Liver (tissue), 9 donors: ENCODE measurements around the gene TRIM71. TPM values are rescaled to one million over a fixed set of nuclear protein-coding genes. Genes with fewer than 3 reads are reported as not detected.

ENCODE experiments used
- DNase-seq: peaks from one replicate; pipeline ENCODE4 v3.0.0-alpha.2; 2017; ENCODE audit warnings: low spot score
- H3K27ac ChIP-seq, 2 donors: one replicate each; pipeline ENCODE4 v1.7.0; 2013; ENCODE audit warnings: inconsistent platforms in 2 of 2, low read length in 2 of 2, control low read depth in 1 of 2, low read depth in 1 of 2, mild to moderate bottlenecking in 1 of 2
- H3K27me3 ChIP-seq, 4 donors: one replicate each; pipeline versions ENCODE4 v1.6.1 to v1.7.0; 2013; ENCODE audit warnings: low read length in 3 of 4, inconsistent platforms in 1 of 4, mild to moderate bottlenecking in 1 of 4, moderate library complexity in 1 of 4; ENCODE audit not compliant: control insufficient read depth in 4 of 4, insufficient read depth in 4 of 4
- H3K36me3 ChIP-seq, 4 donors: one replicate each; pipeline versions ENCODE4 v1.6.1 to v1.7.0; 2013; ENCODE audit warnings: low read length in 3 of 4, mild to moderate bottlenecking in 3 of 4, low read depth in 1 of 4, moderate library complexity in 1 of 4; ENCODE audit not compliant: control insufficient read depth in 4 of 4, insufficient read depth in 3 of 4
- H3K4me1 ChIP-seq, 4 donors: one replicate each; pipeline versions ENCODE4 v1.6.1 to v1.7.0; 2013; ENCODE audit warnings: low read length in 3 of 4, mild to moderate bottlenecking in 3 of 4, moderate library complexity in 1 of 4; ENCODE audit not compliant: control insufficient read depth in 4 of 4, insufficient read depth in 4 of 4
- H3K4me3 ChIP-seq, 3 donors: one replicate each; pipeline versions ENCODE4 v1.6.1 to v1.7.0; 2013; ENCODE audit warnings: low read length in 3 of 3, control low read depth in 1 of 3, low read depth in 1 of 3, mild to moderate bottlenecking in 1 of 3
- H3K9ac ChIP-seq, 2 donors: one replicate each; pipeline ENCODE4 v1.7.0; 2013; ENCODE audit warnings: low read length in 2 of 2, mild to moderate bottlenecking in 2 of 2, moderate library complexity in 2 of 2, control low read depth in 1 of 2, low read depth in 1 of 2
- H3K9me3 ChIP-seq, 4 donors: one replicate each; pipeline versions ENCODE4 v1.6.1 to v1.7.0; 2013; ENCODE audit warnings: low read length in 3 of 4; ENCODE audit not compliant: control insufficient read depth in 4 of 4
- ATF3 ChIP-seq: IDR thresholded peaks from 2 replicates; pipeline ENCODE4 v1.6.1; 2016; ENCODE audit warnings: antibody characterized with exemption
- EGR1 ChIP-seq, 2 donors: IDR thresholded peaks; 2 replicates each; pipeline ENCODE4 v1.6.1; 2016 to 2018; ENCODE audit warnings: antibody characterized with exemption in 2 of 2, low read depth in 2 of 2
- FOXA1 ChIP-seq: IDR thresholded peaks from 2 replicates; pipeline ENCODE4 v1.6.1; 2016; ENCODE audit warnings: antibody characterized with exemption
- FOXA2 ChIP-seq: IDR thresholded peaks from 2 replicates; pipeline ENCODE4 v1.6.1; 2016; ENCODE audit warnings: antibody characterized with exemption
- GABPA ChIP-seq, 2 donors: IDR thresholded peaks in 1 of 2; conservative IDR thresholded peaks in 1 of 2; 2 replicates each; pipeline ENCODE4 v1.6.1; 2016; ENCODE audit warnings: antibody characterized with exemption in 2 of 2, mild to moderate bottlenecking in 1 of 2, moderate library complexity in 1 of 2
- HNF4A ChIP-seq, 2 donors: conservative IDR thresholded peaks; 2 replicates each; pipeline ENCODE4 v1.6.1; 2016; ENCODE audit warnings: antibody characterized with exemption in 2 of 2, mild to moderate bottlenecking in 2 of 2
- HNF4G ChIP-seq: IDR thresholded peaks from 2 replicates; pipeline ENCODE4 v1.6.1; 2016; ENCODE audit warnings: antibody characterized with exemption
- JUND ChIP-seq, 2 donors: IDR thresholded peaks; 2 replicates each; pipeline ENCODE4 v1.6.1; 2016; ENCODE audit warnings: antibody characterized with exemption in 2 of 2
- MAX ChIP-seq: IDR thresholded peaks from 2 replicates; pipeline ENCODE4 v1.6.1; 2016; ENCODE audit warnings: antibody characterized with exemption
- NR2F2 ChIP-seq: IDR thresholded peaks from 2 replicates; pipeline ENCODE4 v1.6.1; 2016; ENCODE audit warnings: antibody characterized with exemption
- RAD21 ChIP-seq, 2 donors: IDR thresholded peaks; 2 replicates each; pipeline ENCODE4 v1.6.1; 2016; ENCODE audit warnings: antibody characterized with exemption in 2 of 2, mild to moderate bottlenecking in 2 of 2
- REST ChIP-seq: IDR thresholded peaks from 2 replicates; pipeline ENCODE4 v1.6.1; 2016; ENCODE audit warnings: antibody characterized with exemption, mild to moderate bottlenecking
- RXRA ChIP-seq, 2 donors: IDR thresholded peaks; 2 replicates each; pipeline ENCODE4 v1.6.1; 2017 to 2018; ENCODE audit warnings: antibody characterized with exemption in 2 of 2, mild to moderate bottlenecking in 1 of 2
- SP1 ChIP-seq: IDR thresholded peaks from 2 replicates; pipeline ENCODE4 v1.6.1; 2018; ENCODE audit warnings: antibody characterized with exemption, mild to moderate bottlenecking
- TAF1 ChIP-seq: conservative IDR thresholded peaks from 2 replicates; pipeline ENCODE4 v1.6.1; 2016; ENCODE audit warnings: antibody characterized with exemption, mild to moderate bottlenecking
- YY1 ChIP-seq: IDR thresholded peaks from 2 replicates; pipeline ENCODE4 v1.6.1; 2016; ENCODE audit warnings: antibody characterized with exemption, mild to moderate bottlenecking
- ZBTB33 ChIP-seq: IDR thresholded peaks from 2 replicates; pipeline ENCODE4 v1.6.1; 2016; ENCODE audit warnings: antibody characterized with exemption
- WGBS: extraction: QIAGEN DNeasy Blood & Tissue Kit; methylation state at CpG from one replicate; pipeline ENCODE4 v1.1.7; 2013; 5-methylcytosine and 5-hydroxymethylcytosine counted together
- polyA plus RNA-seq, 2 donors: library from polyadenylated mRNA; stranded (reverse) in 1 of 2; unstranded in 1 of 2; fragments of 200-250 nt in 1 of 2; fragments of >200 nt in 1 of 2; fragmentation: Nextera tagmentation in 1 of 2; extraction: Ambion mirVana in 1 of 2; gene quantifications; one replicate each; pipeline versions ENCODE4 v1.2.1 to v1.2.3, GENCODE V29; 2013 to 2015
- total RNA-seq, 2 donors: library from RNA; depleted of rRNA; stranded (reverse); fragments of >200 nt; gene quantifications; one replicate each; pipeline ENCODE4 v1.2.3, GENCODE V29; 2014
- TF ChIP-seq, protein P1 (sequence below): fragments of 150-350 bp; IDR thresholded peaks from 2 replicates; pipeline ENCODE4 v1.5.1; 2017; ENCODE audit warnings: improper control_type of control experiment, low read depth, low read length; ENCODE audit not compliant: missing input control
- donor health status: healthy.
- donor health status: healthy.
- donor health status: healthy.
- donor health status: healthy.
- donor health status: healthy.

Gene TRIM71
- total and polyA plus RNA-seq, 4 donors: under 0.01 to 9.1 TPM; not detected in 2

DNA sequence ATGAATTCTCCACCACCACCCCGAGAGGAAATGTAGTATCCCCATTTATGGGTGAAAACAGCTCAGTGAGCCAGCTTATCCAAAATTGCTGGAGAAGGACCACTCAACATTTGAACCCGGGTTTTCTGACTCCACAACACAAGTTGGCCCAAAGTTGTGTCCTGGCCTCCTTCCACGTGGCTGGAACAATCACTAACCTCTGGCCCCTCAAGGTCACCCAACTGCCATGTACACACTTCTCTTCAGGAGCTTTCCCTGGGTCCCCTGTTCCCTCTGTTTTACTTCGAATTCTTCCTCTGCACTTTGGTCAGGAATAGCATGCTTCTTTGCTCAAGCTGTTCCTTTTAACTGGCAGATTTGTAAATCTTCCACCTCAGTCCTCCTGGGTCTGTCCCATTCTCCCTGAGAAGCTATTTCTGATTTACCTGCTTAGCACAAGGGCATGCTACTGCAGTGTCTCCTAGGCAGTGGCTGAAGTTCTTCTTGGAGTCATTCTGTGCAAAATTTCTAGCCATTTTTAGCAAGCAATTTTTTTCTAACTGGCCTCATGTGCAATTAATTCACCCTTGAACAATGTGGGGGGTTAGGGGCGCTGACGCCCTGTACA lies 39.2 kb downstream of the TRIM71 start:
- no peak overlapping the region for H3K27ac ChIP-seq
- no peak overlapping the region for H3K9ac ChIP-seq
- TF ChIP-seq RAD21 (IDR thresholded peaks at IDR 0.05) (no peak), ATF3 (no peak), JUND (IDR thresholded peaks at IDR 0.05) (no peak), MAX (no peak), HNF4A (conservative IDR thresholded peaks at IDR 0.05) (no peak), GABPA (IDR thresholded peaks at IDR 0.05 in 1 of 2, conservative IDR thresholded peaks at IDR 0.05 in 1 of 2) (no peak), RXRA (IDR thresholded peaks at IDR 0.05) (no peak), FOXA2 (no peak), EGR1 (IDR thresholded peaks at IDR 0.05; ENCODE audit: low read depth in 2 of 2) (no peak), NR2F2 (no peak), FOXA1 (no peak), REST (no peak), YY1 (no peak), HNF4G (no peak), SP1 (no peak), ZBTB33 (no peak), TAF1 (no peak)
- TF ChIP-seq, protein P1, sequence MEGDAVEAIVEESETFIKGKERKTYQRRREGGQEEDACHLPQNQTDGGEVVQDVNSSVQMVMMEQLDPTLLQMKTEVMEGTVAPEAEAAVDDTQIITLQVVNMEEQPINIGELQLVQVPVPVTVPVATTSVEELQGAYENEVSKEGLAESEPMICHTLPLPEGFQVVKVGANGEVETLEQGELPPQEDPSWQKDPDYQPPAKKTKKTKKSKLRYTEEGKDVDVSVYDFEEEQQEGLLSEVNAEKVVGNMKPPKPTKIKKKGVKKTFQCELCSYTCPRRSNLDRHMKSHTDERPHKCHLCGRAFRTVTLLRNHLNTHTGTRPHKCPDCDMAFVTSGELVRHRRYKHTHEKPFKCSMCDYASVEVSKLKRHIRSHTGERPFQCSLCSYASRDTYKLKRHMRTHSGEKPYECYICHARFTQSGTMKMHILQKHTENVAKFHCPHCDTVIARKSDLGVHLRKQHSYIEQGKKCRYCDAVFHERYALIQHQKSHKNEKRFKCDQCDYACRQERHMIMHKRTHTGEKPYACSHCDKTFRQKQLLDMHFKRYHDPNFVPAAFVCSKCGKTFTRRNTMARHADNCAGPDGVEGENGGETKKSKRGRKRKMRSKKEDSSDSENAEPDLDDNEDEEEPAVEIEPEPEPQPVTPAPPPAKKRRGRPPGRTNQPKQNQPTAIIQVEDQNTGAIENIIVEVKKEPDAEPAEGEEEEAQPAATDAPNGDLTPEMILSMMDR: no peak

More for the DNA sequence above, 39.2 kb downstream of the TRIM71 start:
- Histone ChIP-seq H3K27me3 (no peaks in the 10 kb centered on the region), H3K9me3 (no peaks in the 10 kb centered on the region), H3K4me3 (no peak overlapping the region), H3K4me1 (no peaks in the 10 kb centered on the region), H3K36me3 (no peaks in the 10 kb centered on the region)
- DNase-seq: no peak
- WGBS: 58% methylated on average over 6 of the region's 6 CpGs
